ENCODE measurements around the gene TATDN3. TPM values are rescaled to one million over a fixed set of nuclear protein-coding genes. Genes with fewer than 3 reads are reported as not detected.

The TATDN3 gene
- polyA plus RNA-seq, 1 donor from 2014 or later: 72.0 TPM

- H3K9me2 ChIP-seq (ENCODE audit: insufficient read depth, low read length): no peaks in the 10 kb centered on the region
Observed at GRCh38 chr1:212805767-212806166, 14.1 kb downstream of the TATDN3 start.

GRCh38 chr1:212814537-212815334 lies 23.0 kb downstream of the TATDN3 start:
- TF ChIP-seq MXI1 (conservative IDR thresholded peaks at IDR 0.05; ENCODE audit: poor library complexity, severe bottlenecking) (no peak), SMC3 (conservative IDR thresholded peaks at IDR 0.05; ENCODE audit: poor library complexity) (peak; percentile 64), RAD21 (conservative IDR thresholded peaks at IDR 0.05) (peak; percentile 45), EZH2 (IDR thresholded peaks at IDR 0.05; ENCODE audit: borderline replicate concordance, insufficient read depth, low read length, poor library complexity, severe bottlenecking) (no peak)
- TF ChIP-seq, protein P1, sequence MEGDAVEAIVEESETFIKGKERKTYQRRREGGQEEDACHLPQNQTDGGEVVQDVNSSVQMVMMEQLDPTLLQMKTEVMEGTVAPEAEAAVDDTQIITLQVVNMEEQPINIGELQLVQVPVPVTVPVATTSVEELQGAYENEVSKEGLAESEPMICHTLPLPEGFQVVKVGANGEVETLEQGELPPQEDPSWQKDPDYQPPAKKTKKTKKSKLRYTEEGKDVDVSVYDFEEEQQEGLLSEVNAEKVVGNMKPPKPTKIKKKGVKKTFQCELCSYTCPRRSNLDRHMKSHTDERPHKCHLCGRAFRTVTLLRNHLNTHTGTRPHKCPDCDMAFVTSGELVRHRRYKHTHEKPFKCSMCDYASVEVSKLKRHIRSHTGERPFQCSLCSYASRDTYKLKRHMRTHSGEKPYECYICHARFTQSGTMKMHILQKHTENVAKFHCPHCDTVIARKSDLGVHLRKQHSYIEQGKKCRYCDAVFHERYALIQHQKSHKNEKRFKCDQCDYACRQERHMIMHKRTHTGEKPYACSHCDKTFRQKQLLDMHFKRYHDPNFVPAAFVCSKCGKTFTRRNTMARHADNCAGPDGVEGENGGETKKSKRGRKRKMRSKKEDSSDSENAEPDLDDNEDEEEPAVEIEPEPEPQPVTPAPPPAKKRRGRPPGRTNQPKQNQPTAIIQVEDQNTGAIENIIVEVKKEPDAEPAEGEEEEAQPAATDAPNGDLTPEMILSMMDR (IDR thresholded peaks at IDR 0.05; ENCODE audit: poor library complexity, severe bottlenecking): peak; percentile 55
- H3F3A ChIP-seq (ENCODE audit: insufficient read depth, low read length, poor library complexity, severe bottlenecking): no peaks in the 10 kb centered on the region
- H3K27ac ChIP-seq (ENCODE audit: low read length): no peak overlapping the region

More at GRCh38 chr1:212805767-212806166, 14.1 kb downstream of the TATDN3 start:
- no peak overlapping the region for H2AFZ ChIP-seq (ENCODE audit: low read depth, low read length)
- no peaks in the 10 kb centered on the region for H3K79me2 ChIP-seq (replicated peaks; ENCODE audit: insufficient read depth, low read length)
- H3K27ac ChIP-seq (ENCODE audit: low read length): no peak overlapping the region
- TF ChIP-seq, protein P1 (IDR thresholded peaks at IDR 0.05; ENCODE audit: poor library complexity, severe bottlenecking): no peak
- no peak for TF ChIP-seq SMC3 (conservative IDR thresholded peaks at IDR 0.05; ENCODE audit: poor library complexity)
- TF ChIP-seq MXI1 (conservative IDR thresholded peaks at IDR 0.05; ENCODE audit: poor library complexity, severe bottlenecking): no peak
- TF ChIP-seq, protein P2, sequence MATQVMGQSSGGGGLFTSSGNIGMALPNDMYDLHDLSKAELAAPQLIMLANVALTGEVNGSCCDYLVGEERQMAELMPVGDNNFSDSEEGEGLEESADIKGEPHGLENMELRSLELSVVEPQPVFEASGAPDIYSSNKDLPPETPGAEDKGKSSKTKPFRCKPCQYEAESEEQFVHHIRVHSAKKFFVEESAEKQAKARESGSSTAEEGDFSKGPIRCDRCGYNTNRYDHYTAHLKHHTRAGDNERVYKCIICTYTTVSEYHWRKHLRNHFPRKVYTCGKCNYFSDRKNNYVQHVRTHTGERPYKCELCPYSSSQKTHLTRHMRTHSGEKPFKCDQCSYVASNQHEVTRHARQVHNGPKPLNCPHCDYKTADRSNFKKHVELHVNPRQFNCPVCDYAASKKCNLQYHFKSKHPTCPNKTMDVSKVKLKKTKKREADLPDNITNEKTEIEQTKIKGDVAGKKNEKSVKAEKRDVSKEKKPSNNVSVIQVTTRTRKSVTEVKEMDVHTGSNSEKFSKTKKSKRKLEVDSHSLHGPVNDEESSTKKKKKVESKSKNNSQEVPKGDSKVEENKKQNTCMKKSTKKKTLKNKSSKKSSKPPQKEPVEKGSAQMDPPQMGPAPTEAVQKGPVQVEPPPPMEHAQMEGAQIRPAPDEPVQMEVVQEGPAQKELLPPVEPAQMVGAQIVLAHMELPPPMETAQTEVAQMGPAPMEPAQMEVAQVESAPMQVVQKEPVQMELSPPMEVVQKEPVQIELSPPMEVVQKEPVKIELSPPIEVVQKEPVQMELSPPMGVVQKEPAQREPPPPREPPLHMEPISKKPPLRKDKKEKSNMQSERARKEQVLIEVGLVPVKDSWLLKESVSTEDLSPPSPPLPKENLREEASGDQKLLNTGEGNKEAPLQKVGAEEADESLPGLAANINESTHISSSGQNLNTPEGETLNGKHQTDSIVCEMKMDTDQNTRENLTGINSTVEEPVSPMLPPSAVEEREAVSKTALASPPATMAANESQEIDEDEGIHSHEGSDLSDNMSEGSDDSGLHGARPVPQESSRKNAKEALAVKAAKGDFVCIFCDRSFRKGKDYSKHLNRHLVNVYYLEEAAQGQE (IDR thresholded peaks at IDR 0.05; ENCODE audit: borderline replicate concordance): no peak
- no peak for TF ChIP-seq RAD21 (conservative IDR thresholded peaks at IDR 0.05)
- no peak for TF ChIP-seq EP300 (conservative IDR thresholded peaks at IDR 0.05; ENCODE audit: poor library complexity, severe bottlenecking)
- no peak for TF ChIP-seq POLR2AphosphoS5 (IDR thresholded peaks at IDR 0.05)
- no peak for TF ChIP-seq TAF1 (IDR thresholded peaks at IDR 0.05; ENCODE audit: low read depth)
- TF ChIP-seq EZH2 (IDR thresholded peaks at IDR 0.05; ENCODE audit: borderline replicate concordance, insufficient read depth, low read length, poor library complexity, severe bottlenecking): no peak
- H3K9me3 ChIP-seq (ENCODE audit: low read length): no peaks in the 10 kb centered on the region
- H3K9ac ChIP-seq (ENCODE audit: low read length): no peak overlapping the region
- no peaks in the 10 kb centered on the region for H3F3A ChIP-seq (ENCODE audit: insufficient read depth, low read length, poor library complexity, severe bottlenecking)
- H3K36me3 ChIP-seq (ENCODE audit: insufficient read depth, low read length): peaks cover 6% of the 10 kb centered on the region
- H3K27me3 ChIP-seq (ENCODE audit: insufficient read depth, low read depth, low read length): no peaks in the 10 kb centered on the region
- no peaks in the 10 kb centered on the region for H4K20me1 ChIP-seq (ENCODE audit: insufficient read depth)
- no peak overlapping the region for H3K4me2 ChIP-seq (ENCODE audit: low read length)
- H3K4me3 ChIP-seq (ENCODE audit: low read length): no peak overlapping the region

More at GRCh38 chr1:212814537-212815334, 23.0 kb downstream of the TATDN3 start:
- H3K4me3 ChIP-seq (ENCODE audit: low read length): no peak overlapping the region
- no peaks in the 10 kb centered on the region for H3K79me2 ChIP-seq (replicated peaks; ENCODE audit: insufficient read depth, low read length)
- H3K9me2 ChIP-seq (ENCODE audit: insufficient read depth, low read length): no peaks in the 10 kb centered on the region
- H3K9ac ChIP-seq (ENCODE audit: low read length): no peak overlapping the region
- H3K4me2 ChIP-seq (ENCODE audit: low read length): no peak overlapping the region
- no peaks in the 10 kb centered on the region for H3K36me3 ChIP-seq (ENCODE audit: insufficient read depth, low read length)
- no peaks in the 10 kb centered on the region for H3K27me3 ChIP-seq (ENCODE audit: insufficient read depth, low read depth, low read length)
- no peaks in the 10 kb centered on the region for H3K9me3 ChIP-seq (ENCODE audit: low read length)
- H4K20me1 ChIP-seq (ENCODE audit: insufficient read depth): no peaks in the 10 kb centered on the region
- no peak overlapping the region for H2AFZ ChIP-seq (ENCODE audit: low read depth, low read length)

Measured in neural cell (in vitro differentiated cells).